Keratinocyte (primary cell): ENCODE results near the gene TCEAL2.
"Not testable (repeated sequence)": the region's sequence is repeated elsewhere in the genome, so short reads cannot be mapped to it uniquely, and the experiment has no call there.

Experiments
- CTCF ChIP-seq, 3 experiments: IDR thresholded peaks in 1 of 3; conservative IDR thresholded peaks in 1 of 3; optimal IDR thresholded peaks in 1 of 3; 2 replicates in 2 of 3; 3 replicates in 1 of 3; pipeline versions ENCODE3 to v1.5.1; 2011; ENCODE audit warnings: low read length in 3 of 3, mild to moderate bottlenecking in 3 of 3, moderate library complexity in 2 of 3, control low read depth in 1 of 3, inconsistent platforms in 1 of 3; ENCODE audit not compliant: insufficient read depth in 2 of 3; ENCODE audit errors: extremely low read depth in 1 of 3
- EZH2 ChIP-seq: IDR thresholded peaks from one replicate; pipeline ENCODE4 v1.6.1; 2012; ENCODE audit warnings: inconsistent platforms, mild to moderate bottlenecking, low read length, moderate library complexity

GRCh38 chrX:102140876-102141275 lies 15.4 kb downstream of the TCEAL2 start:
- not testable (repeated sequence) for TF ChIP-seq CTCF (optimal IDR thresholded peaks at IDR 0.05 in 1 of 3, IDR thresholded peaks at IDR 0.05 in 1 of 3, conservative IDR thresholded peaks at IDR 0.05 in 1 of 3; ENCODE audit: extremely low read depth in 1 of 3, insufficient read depth in 2 of 3, low read length in 3 of 3); EZH2
